GM18909 (cell line): Measurements from ENCODE around the gene TRPM3.

Source experiments
- ATAC-seq: cut with Tn5 transposase; IDR thresholded peaks from one replicate; pipeline ENCODE4 v1.9.1; 2021; ENCODE audit warnings: mild to moderate bottlenecking; ENCODE audit not compliant: unreplicated experiment, poor library complexity

TRPM3 gene

GRCh38 chr9:70951749-70952727, 169.4 kb downstream of the TRPM3 start:
- ATAC-seq, result no peak

- ATAC-seq, result no peak
Observed at GRCh38 chr9:70950270-70950669, 171.2 kb downstream of the TRPM3 start.

GRCh38 chr9:70949239-70949638, 172.2 kb downstream of the TRPM3 start:
- peak; percentile 65 for ATAC-seq

GRCh38 chr9:70948744-70949143, 172.7 kb downstream of the TRPM3 start:
- no peak for ATAC-seq

GRCh38 chr9:70947511-70947910, 173.9 kb downstream of the TRPM3 start:
- ATAC-seq, result no peak

- ATAC-seq, result no peak
Observed at GRCh38 chr9:70947086-70947485, 174.3 kb downstream of the TRPM3 start.

GRCh38 chr9:70945301-70945700, 176.1 kb downstream of the TRPM3 start:
- no peak for ATAC-seq

- no peak for ATAC-seq
Observed at GRCh38 chr9:70941191-70941590, 180.2 kb downstream of the TRPM3 start.

- no peak for ATAC-seq
Observed at GRCh38 chr9:70940605-70941004, 180.8 kb downstream of the TRPM3 start.

GRCh38 chr9:70936536-70936935, 184.9 kb downstream of the TRPM3 start:
- ATAC-seq, result no peak

GRCh38 chr9:70935856-70936255, 185.6 kb downstream of the TRPM3 start:
- no peak for ATAC-seq

GRCh38 chr9:70934642-70935041, 186.8 kb downstream of the TRPM3 start:
- ATAC-seq, result no peak

GRCh38 chr9:70933321-70933720, 188.1 kb downstream of the TRPM3 start:
- ATAC-seq, result no peak

GRCh38 chr9:70932097-70932496, 189.3 kb downstream of the TRPM3 start:
- ATAC-seq, result no peak

- ATAC-seq, result no peak
Observed at GRCh38 chr9:70927530-70927929, 193.9 kb downstream of the TRPM3 start.

- ATAC-seq, result peak; percentile 91
Observed at GRCh38 chr9:70924895-70925547, 196.4 kb downstream of the TRPM3 start.

GRCh38 chr9:70924380-70924779, 197.0 kb downstream of the TRPM3 start:
- ATAC-seq, result no peak

GRCh38 chr9:70923961-70924360, 197.5 kb downstream of the TRPM3 start:
- ATAC-seq, result no peak

- ATAC-seq, result no peak
Observed at GRCh38 chr9:70921136-70921535, 200.3 kb downstream of the TRPM3 start.

GRCh38 chr9:70917277-70917676, 204.1 kb downstream of the TRPM3 start:
- ATAC-seq, result no peak

- no peak for ATAC-seq
Observed at GRCh38 chr9:70911791-70912190, 209.6 kb downstream of the TRPM3 start.
